Neural progenitor cell (in vitro differentiated cells): ENCODE data around the gene HDLBP. TPM values are rescaled to one million over a fixed set of nuclear protein-coding genes. Genes with fewer than 3 reads are reported as not detected.
A peak's percentile ranks its signal among the peaks of the same experiment; 100 is the strongest.

Experiments
- DNase-seq: peaks from one replicate; pipeline ENCODE4 v3.0.0-alpha.2; 2016; ENCODE audit warnings: low spot score
- H2AFZ ChIP-seq: fragments of 200-600 bp; sonication (generic); replicated peaks from 2 replicates; pipeline ENCODE4 v1.6.1; 2016; ENCODE audit warnings: antibody characterized with exemption
- H3F3A ChIP-seq: fragments of 200-600 bp; sonication (generic); 2 replicates; pipeline ENCODE4 v1.6.1; 2016; ENCODE audit warnings: antibody characterized with exemption, low read depth
- H3K27ac ChIP-seq: fragments of 200-600 bp; sonication (generic); 2 replicates; pipeline ENCODE4 v1.5.1; 2016; ENCODE audit warnings: mild to moderate bottlenecking
- H3K27me3 ChIP-seq: fragments of 200-600 bp; sonication (generic); 2 replicates; pipeline ENCODE4 v1.6.1; 2016; ENCODE audit warnings: mild to moderate bottlenecking, moderate library complexity
- H3K36me3 ChIP-seq: fragments of 200-600 bp; sonication (generic); 2 replicates; pipeline ENCODE4 v1.5.1; 2016
- H3K4me1 ChIP-seq: fragments of 200-600 bp; sonication (generic); 2 replicates; pipeline ENCODE4 v1.6.1; 2016; ENCODE audit warnings: mixed run types
- H3K4me2 ChIP-seq: fragments of 200-600 bp; sonication (generic); 2 replicates; pipeline ENCODE4 v1.6.1; 2016
- H3K4me3 ChIP-seq: fragments of 200-600 bp; sonication (generic); 2 replicates; pipeline ENCODE4 v1.5.1; 2016
- H3K79me2 ChIP-seq: fragments of 200-600 bp; sonication (generic); 2 replicates; pipeline ENCODE4 v1.6.1; 2016; ENCODE audit warnings: low read depth
- H3K9ac ChIP-seq: fragments of 200-600 bp; sonication (generic); 2 replicates; pipeline ENCODE4 v1.6.1; 2016
- H3K9me3 ChIP-seq: fragments of 200-600 bp; sonication (generic); 2 replicates; pipeline ENCODE4 v1.5.1; 2016; ENCODE audit warnings: low read depth
- H4K20me1 ChIP-seq: fragments of 200-600 bp; sonication (generic); 2 replicates; pipeline ENCODE4 v1.6.1; 2016; ENCODE audit warnings: low read depth
- H3K27ac Mint-ChIP-seq: 3 replicates; pipeline ENCODE4 v1.8.0; 2021; ENCODE audit warnings: mixed read lengths
- H3K27me3 Mint-ChIP-seq: 2 replicates; pipeline ENCODE4 v1.8.0; 2022; ENCODE audit warnings: low read depth, mild to moderate bottlenecking, inconsistent platforms, moderate library complexity, mixed read lengths; ENCODE audit not compliant: insufficient read depth
- H3K36me3 Mint-ChIP-seq: 3 replicates; pipeline ENCODE4 v1.8.0; 2021; ENCODE audit warnings: mixed read lengths
- H3K4me1 Mint-ChIP-seq: 3 replicates; pipeline ENCODE4 v1.8.0; 2021; ENCODE audit warnings: mixed read lengths
- H3K4me3 Mint-ChIP-seq: 3 replicates; pipeline ENCODE4 v1.8.0; 2021; ENCODE audit warnings: mild to moderate bottlenecking, moderate library complexity, mixed read lengths
- H3K9me3 Mint-ChIP-seq: 3 replicates; pipeline ENCODE4 v1.8.0; 2020; ENCODE audit warnings: mixed read lengths
- CTCF ChIP-seq: fragments of 200-600 bp; sonication (generic); IDR thresholded peaks from 2 replicates; pipeline ENCODE4 v1.5.1; 2017; ENCODE audit warnings: antibody characterized with exemption, mild to moderate bottlenecking
- EZH2 ChIP-seq: fragments of 200-600 bp; sonication (generic); IDR thresholded peaks from 2 replicates; pipeline ENCODE4 v1.6.1; 2017; ENCODE audit warnings: antibody characterized with exemption, mild to moderate bottlenecking, moderate library complexity
- EZH2phosphoT487 ChIP-seq: fragments of 200-600 bp; sonication (generic); IDR thresholded peaks from 2 replicates; pipeline ENCODE4 v1.6.1; 2017; ENCODE audit warnings: antibody characterized with exemption
- total RNA-seq: library from RNA; depleted of rRNA; stranded (reverse); fragments of >200 nt; gene quantifications from 2 replicates; pipeline ENCODE4 v1.2.3, GENCODE V29; 2015; ENCODE audit warnings: low replicate concordance

The HDLBP gene
- total RNA-seq, 1 donor from 2014 or later, result 251 TPM

- no peak overlapping the region for H3K27ac ChIP-seq
- peaks cover 75% of the 10 kb centered on the region for H4K20me1 ChIP-seq
- no peaks in the 10 kb centered on the region for H3K27me3 ChIP-seq
- Mint-ChIP-seq H3K9me3 (no peaks in the 10 kb centered on the region), H3K4me1 (peaks cover 17% of the 10 kb centered on the region), H3K27me3 (peaks cover 4% of the 10 kb centered on the region), H3K36me3 (peaks cover 14% of the 10 kb centered on the region), H3K4me3 (no peak overlapping the region), H3K27ac (no peak overlapping the region)
- H3K9me3 ChIP-seq, result no peaks in the 10 kb centered on the region
- H3K4me1 ChIP-seq, result peaks cover 4% of the 10 kb centered on the region
- no peak for DNase-seq
- H3K79me2 ChIP-seq, result peaks cover 75% of the 10 kb centered on the region
- no peak overlapping the region for H3K9ac ChIP-seq
- peaks cover 5% of the 10 kb centered on the region for H3F3A ChIP-seq
- no peak overlapping the region for H2AFZ ChIP-seq
- H3K4me3 ChIP-seq, result no peak overlapping the region
- no peak overlapping the region for H3K4me2 ChIP-seq
- TF ChIP-seq EZH2phosphoT487 (no peak), EZH2 (no peak), CTCF (no peak)
- no peaks in the 10 kb centered on the region for H3K36me3 ChIP-seq
Observed at GRCh38 chr2:241268306-241268705, 47.2 kb downstream of the HDLBP start.

- H3K27me3 Mint-ChIP-seq, result peaks cover 4% of the 10 kb centered on the region
- H3K79me2 ChIP-seq, result peaks cover 69% of the 10 kb centered on the region
- peaks cover 70% of the 10 kb centered on the region for H4K20me1 ChIP-seq
- no peak overlapping the region for H3K4me3 Mint-ChIP-seq
- no peaks in the 10 kb centered on the region for H3F3A ChIP-seq
- H3K27ac ChIP-seq, result no peak overlapping the region
- H3K27me3 ChIP-seq, result no peaks in the 10 kb centered on the region
- H3K9ac ChIP-seq, result no peak overlapping the region
- peaks cover 22% of the 10 kb centered on the region for H3K36me3 Mint-ChIP-seq
- peaks cover 4% of the 10 kb centered on the region for H3K4me1 ChIP-seq
- no peaks in the 10 kb centered on the region for H3K9me3 Mint-ChIP-seq
- no peak for TF ChIP-seq EZH2phosphoT487
- no peak for TF ChIP-seq CTCF
- TF ChIP-seq EZH2, result no peak
- no peak for DNase-seq
- H3K27ac Mint-ChIP-seq, result no peak overlapping the region
- no peaks in the 10 kb centered on the region for H3K9me3 ChIP-seq
- no peaks in the 10 kb centered on the region for H3K36me3 ChIP-seq
- H3K4me2 ChIP-seq, result no peak overlapping the region
- H2AFZ ChIP-seq, result no peak overlapping the region
- H3K4me3 ChIP-seq, result no peak overlapping the region
- H3K4me1 Mint-ChIP-seq, result peaks cover 13% of the 10 kb centered on the region
Observed at GRCh38 chr2:241267249-241268067, 48.0 kb downstream of the HDLBP start.

GRCh38 chr2:241265506-241265905, 50.0 kb downstream of the HDLBP start:
- peaks cover 50% of the 10 kb centered on the region for H3K79me2 ChIP-seq
- TF ChIP-seq EZH2 (no peak), EZH2phosphoT487 (no peak), CTCF (no peak)
- peaks cover 25% of the 10 kb centered on the region for H3K36me3 Mint-ChIP-seq
- DNase-seq, result peak; percentile 22
- peaks cover 4% of the 10 kb centered on the region for H3K4me1 ChIP-seq
- peaks cover 4% of the 10 kb centered on the region for H3K4me1 Mint-ChIP-seq
- H3K27me3 Mint-ChIP-seq, result no peaks in the 10 kb centered on the region
- H3K36me3 ChIP-seq, result no peaks in the 10 kb centered on the region
- H3K9ac ChIP-seq, result no peak overlapping the region
- H3F3A ChIP-seq, result no peaks in the 10 kb centered on the region
- no peak overlapping the region for H3K27ac ChIP-seq
- H2AFZ ChIP-seq, result no peak overlapping the region
- no peak overlapping the region for H3K4me2 ChIP-seq
- H3K27me3 ChIP-seq, result no peaks in the 10 kb centered on the region
- H3K4me3 Mint-ChIP-seq, result no peak overlapping the region
- H4K20me1 ChIP-seq, result peaks cover 58% of the 10 kb centered on the region
- H3K4me3 ChIP-seq, result no peak overlapping the region
- H3K27ac Mint-ChIP-seq, result no peak overlapping the region
- no peaks in the 10 kb centered on the region for H3K9me3 Mint-ChIP-seq
- no peaks in the 10 kb centered on the region for H3K9me3 ChIP-seq
